Subcutaneous abdominal adipose tissue (tissue), 5 donors: ENCODE results near the gene TTBK1.

Experiments used
- H3K27ac ChIP-seq: one replicate; pipeline ENCODE4 v1.7.0; 2013; ENCODE audit warnings: low read depth, mild to moderate bottlenecking, inconsistent platforms, low read length, moderate library complexity
- H3K27me3 ChIP-seq, 5 donors: one replicate each; pipeline ENCODE4 v1.7.0; 2013; ENCODE audit warnings: low read length in 5 of 5, inconsistent platforms in 1 of 5; ENCODE audit not compliant: control insufficient read depth in 5 of 5, insufficient read depth in 4 of 5
- H3K36me3 ChIP-seq, 5 donors: one replicate each; pipeline ENCODE4 v1.7.0; 2013; ENCODE audit warnings: low read length in 5 of 5; ENCODE audit not compliant: control insufficient read depth in 5 of 5, insufficient read depth in 5 of 5
- H3K4me1 ChIP-seq, 5 donors: one replicate each; pipeline ENCODE4 v1.7.0; 2013; ENCODE audit warnings: low read length in 5 of 5, mild to moderate bottlenecking in 3 of 5, moderate library complexity in 1 of 5; ENCODE audit not compliant: control insufficient read depth in 5 of 5, insufficient read depth in 5 of 5
- H3K4me3 ChIP-seq, 5 donors: one replicate each; pipeline ENCODE4 v1.7.0; 2013; ENCODE audit warnings: low read length in 5 of 5, low read depth in 1 of 5
- H3K9ac ChIP-seq, 5 donors: one replicate each; pipeline ENCODE4 v1.7.0; 2013; ENCODE audit warnings: low read length in 5 of 5, mild to moderate bottlenecking in 4 of 5, moderate library complexity in 3 of 5
- H3K9me3 ChIP-seq, 5 donors: one replicate each; pipeline ENCODE4 v1.7.0; 2013; ENCODE audit warnings: low read length in 5 of 5; ENCODE audit not compliant: control insufficient read depth in 5 of 5
- donor health status: healthy.
- donor health status: healthy.
- donor health status: healthy.
- donor health status: healthy.
- donor health status: healthy.

TTBK1 gene

GRCh38 chr6:43286456-43286979 lies 43.2 kb downstream of the TTBK1 start:
- Histone ChIP-seq H3K27ac (no peak overlapping the region), H3K4me3 (no peak overlapping the region), H3K27me3 (peaks cover 7 to 44% (median 23%) of the 10 kb centered on the region in 5 donors), H3K4me1 (no peaks in the 10 kb centered on the region), H3K36me3 (no peaks in the 10 kb centered on the region), H3K9me3 (no peaks in the 10 kb centered on the region), H3K9ac (no peak overlapping the region)

GRCh38 chr6:43286980-43287716 lies 43.9 kb downstream of the TTBK1 start:
- no peak overlapping the region for H3K4me3 ChIP-seq
- H3K27me3 ChIP-seq: peaks cover 7 to 39% (median 23%) of the 10 kb centered on the region in 5 donors
- no peak overlapping the region for H3K9ac ChIP-seq
- no peaks in the 10 kb centered on the region for H3K9me3 ChIP-seq
- H3K27ac ChIP-seq: no peak overlapping the region
- no peaks in the 10 kb centered on the region for H3K4me1 ChIP-seq
- no peaks in the 10 kb centered on the region for H3K36me3 ChIP-seq

- H3K27me3 ChIP-seq: peaks cover 7 to 38% (median 18%) of the 10 kb centered on the region in 5 donors
- no peaks in the 10 kb centered on the region for H3K9me3 ChIP-seq
- H3K4me1 ChIP-seq: no peaks in the 10 kb centered on the region
- no peak overlapping the region for H3K9ac ChIP-seq
- no peaks in the 10 kb centered on the region for H3K36me3 ChIP-seq
- no peak overlapping the region for H3K27ac ChIP-seq
- H3K4me3 ChIP-seq: no peak overlapping the region
These were observed 44.7 kb downstream of the TTBK1 start for GRCh38 chr6:43287717-43288679.

GRCh38 chr6:43290339-43290904 lies 47.1 kb downstream of the TTBK1 start:
- no peak overlapping the region for H3K27ac ChIP-seq
- H3K36me3 ChIP-seq: no peaks in the 10 kb centered on the region
- peaks cover 5 to 18% (median 9%) of the 10 kb centered on the region in 5 donors for H3K27me3 ChIP-seq
- H3K4me1 ChIP-seq: no peaks in the 10 kb centered on the region
- H3K4me3 ChIP-seq: no peak overlapping the region
- H3K9ac ChIP-seq: no peak overlapping the region
- no peaks in the 10 kb centered on the region for H3K9me3 ChIP-seq

GRCh38 chr6:43290905-43291355 lies 47.6 kb downstream of the TTBK1 start:
- Histone ChIP-seq H3K36me3 (no peaks in the 10 kb centered on the region), H3K9ac (no peak overlapping the region), H3K27ac (no peak overlapping the region), H3K27me3 (peaks cover 0 to 13% (median 5%) of the 10 kb centered on the region in 5 donors), H3K4me1 (no peaks in the 10 kb centered on the region), H3K9me3 (no peaks in the 10 kb centered on the region), H3K4me3 (no peak overlapping the region)

GRCh38 chr6:43291708-43292107 lies 48.4 kb downstream of the TTBK1 start:
- H3K4me1 ChIP-seq: no peaks in the 10 kb centered on the region
- H3K9ac ChIP-seq: no peak overlapping the region
- no peaks in the 10 kb centered on the region for H3K9me3 ChIP-seq
- no peak overlapping the region for H3K27ac ChIP-seq
- H3K4me3 ChIP-seq: no peak overlapping the region
- H3K36me3 ChIP-seq: no peaks in the 10 kb centered on the region
- peaks cover 0 to 6% (median 3%) of the 10 kb centered on the region in 5 donors for H3K27me3 ChIP-seq

- H3K36me3 ChIP-seq: no peaks in the 10 kb centered on the region
- no peak overlapping the region for H3K9ac ChIP-seq
- no peaks in the 10 kb centered on the region for H3K9me3 ChIP-seq
- no peak overlapping the region for H3K4me3 ChIP-seq
- H3K27ac ChIP-seq: no peak overlapping the region
- H3K27me3 ChIP-seq: peaks cover 0 to 10% (median 0%) of the 10 kb centered on the region in 5 donors
- no peaks in the 10 kb centered on the region for H3K4me1 ChIP-seq
These were observed 49.1 kb downstream of the TTBK1 start for GRCh38 chr6:43292341-43292740.

- no peaks in the 10 kb centered on the region for H3K9me3 ChIP-seq
These were observed 49.6 kb downstream of the TTBK1 start for GRCh38 chr6:43292763-43293318.

GRCh38 chr6:43293698-43294097 lies 50.4 kb downstream of the TTBK1 start:
- Histone ChIP-seq H3K9me3 (no peaks in the 10 kb centered on the region), H3K27me3 (peaks cover 0 to 17% (median 6%) of the 10 kb centered on the region in 5 donors)

More at GRCh38 chr6:43292763-43293318, 49.6 kb downstream of the TTBK1 start:
- Histone ChIP-seq H3K4me1 (no peaks in the 10 kb centered on the region), H3K27me3 (peaks cover 0 to 13% (median 3%) of the 10 kb centered on the region in 5 donors), H3K36me3 (no peaks in the 10 kb centered on the region), H3K4me3 (no peak overlapping the region), H3K27ac (no peak overlapping the region), H3K9ac (no peak overlapping the region)

More at GRCh38 chr6:43293698-43294097, 50.4 kb downstream of the TTBK1 start:
- Histone ChIP-seq H3K27ac (no peak overlapping the region), H3K36me3 (no peaks in the 10 kb centered on the region), H3K4me3 (no peak overlapping the region), H3K4me1 (no peaks in the 10 kb centered on the region), H3K9ac (no peak overlapping the region)
